NCI-H1694 (cell line): ENCODE measurements around the gene TPCN1.

Experiments
- DNase-seq: peaks from one replicate; lab custom pipeline; 2025; lab: John Stamatoyannopoulos, UW

Gene TPCN1

GRCh38 chr12:113310489-113310888, 89.2 kb downstream of the TPCN1 start:
- no peak for DNase-seq

- DNase-seq, result no peak
Observed at GRCh38 chr12:113314121-113314529, 92.9 kb downstream of the TPCN1 start.

GRCh38 chr12:113315358-113315757, 94.1 kb downstream of the TPCN1 start:
- no peak for DNase-seq

- no peak for DNase-seq
Observed at GRCh38 chr12:113316155-113316554, 94.9 kb downstream of the TPCN1 start.

GRCh38 chr12:113317122-113317521, 95.9 kb downstream of the TPCN1 start:
- no peak for DNase-seq

- DNase-seq, result no peak
Observed at GRCh38 chr12:113318046-113318656, 96.9 kb downstream of the TPCN1 start.

GRCh38 chr12:113318900-113319628, 97.8 kb downstream of the TPCN1 start:
- no peak for DNase-seq

GRCh38 chr12:113320401-113320800, 99.1 kb downstream of the TPCN1 start:
- DNase-seq, result no peak

GRCh38 chr12:113322343-113322742, 101.1 kb downstream of the TPCN1 start:
- no peak for DNase-seq

- DNase-seq, result no peak
Observed at GRCh38 chr12:113325916-113326315, 104.7 kb downstream of the TPCN1 start.

GRCh38 chr12:113326775-113327395, 105.6 kb downstream of the TPCN1 start:
- DNase-seq, result no peak

GRCh38 chr12:113328368-113328889, 107.2 kb downstream of the TPCN1 start:
- DNase-seq, result no peak

GRCh38 chr12:113329022-113329790, 107.9 kb downstream of the TPCN1 start:
- no peak for DNase-seq

- no peak for DNase-seq
Observed at GRCh38 chr12:113329791-113330417, 108.6 kb downstream of the TPCN1 start.

- no peak for DNase-seq
Observed at GRCh38 chr12:113330505-113330904, 109.2 kb downstream of the TPCN1 start.

- no peak for DNase-seq
Observed at GRCh38 chr12:113332688-113333417, 111.6 kb downstream of the TPCN1 start.

- DNase-seq, result no peak
Observed at GRCh38 chr12:113333418-113333750, 112.1 kb downstream of the TPCN1 start.

- no peak for DNase-seq
Observed at GRCh38 chr12:113333877-113334785, 112.9 kb downstream of the TPCN1 start.

- peak; percentile 23 for DNase-seq
Observed at GRCh38 chr12:113334786-113335539, 113.7 kb downstream of the TPCN1 start, which contains the start of gene SLC8B1. SLC8B1 (minus strand) TSS chr12:113335109; CDS start chr12:113332878, 2,231 bp downstream.
